ENCODE results near the gene STARD8. TPM values are rescaled to one million over a fixed set of nuclear protein-coding genes. Genes with fewer than 3 reads are reported as not detected.
A peak's percentile ranks its signal among the peaks of the same experiment; 100 is the strongest.

Gene STARD8
- total and polyA plus RNA-seq, 2 donors (not counting 3 experiments of a cell fraction or from before 2014, with no cell fraction given): 6.8 to 14.8 TPM

- H3K9ac ChIP-seq (replicated peaks; ENCODE audit: extremely low read depth, insufficient read depth, low read length): no peak overlapping the region
- intact Hi-C loops (cut with micrococcal nuclease): no loop called here
- ChIA-PET POLR2A (no interaction called here), CTCF (interaction anchor here (1.0 kb wide), 1 partner anchor 38 kb away, joined by 3 read pairs; no protein-coding TSS in a partner anchor)
- no peaks in the 10 kb centered on the region for H3K27me3 ChIP-seq (ENCODE audit: control insufficient read depth in 2 of 2, insufficient read depth in 2 of 2, low read length in 2 of 2)
- H3K79me2 ChIP-seq (ENCODE audit: control insufficient read depth, insufficient read depth, low read length): no peaks in the 10 kb centered on the region
- dilution Hi-C loops (cut with MboI; ENCODE audit: extremely low pct_ligation_motif_present, low sequenced_read_pairs): no loop called here
- no TSS peak for BruUV-seq (replicated peaks)
- no peak overlapping the region for H3K4me2 ChIP-seq (ENCODE audit: insufficient read depth, low read length)
- H4K20me1 ChIP-seq (replicated peaks; ENCODE audit: control insufficient read depth, extremely low read depth, insufficient read depth, low read length): no peaks in the 10 kb centered on the region
- peak; percentile 77 for FAIRE-seq
- no peak overlapping the region for H3K4me3 ChIP-seq (replicated peaks in 1 of 3; ENCODE audit: insufficient read depth in 1 of 3, low read depth in 1 of 3, low read length in 3 of 3)
- H3K4me1 ChIP-seq (ENCODE audit: control insufficient read depth, extremely low read depth, insufficient read depth, low read length): peaks cover 10% of the 10 kb centered on the region
- DNase-seq (ENCODE audit: low read depth, low spot score): peak; percentile 42
- no peaks in the 10 kb centered on the region for H3K9me3 ChIP-seq (replicated peaks; ENCODE audit: control insufficient read depth, insufficient read depth, low read length)
- TF ChIP-seq CTCF (IDR thresholded peaks at IDR 0.05; ENCODE audit: extremely low read depth in 1 of 2, insufficient read depth in 1 of 2, low read depth in 1 of 2, low read length in 2 of 2) (no peak), MAX (IDR thresholded peaks at IDR 0.05; ENCODE audit: insufficient read depth, insufficient read length) (no peak), MYC (IDR thresholded peaks at IDR 0.05; ENCODE audit: low read depth, low read length) (no peak), POLR2A (IDR thresholded peaks at IDR 0.05; ENCODE audit: low read depth, low read length) (no peak), POLR2AphosphoS5 (IDR thresholded peaks at IDR 0.05; ENCODE audit: insufficient read depth, low read depth, low read length) (no peak), FOS (IDR thresholded peaks at IDR 0.05; ENCODE audit: borderline replicate concordance, insufficient read depth, low read length) (no peak), JUN (IDR thresholded peaks at IDR 0.05; ENCODE audit: borderline replicate concordance, insufficient read depth, insufficient read length, low read depth) (no peak), GATA2 (IDR thresholded peaks at IDR 0.05; ENCODE audit: insufficient read depth, insufficient read length, low read depth, low read length) (no peak), EZH2 (IDR thresholded peaks at IDR 0.05; ENCODE audit: borderline replicate concordance, low read depth, low read length, severe bottlenecking) (no peak)
- no peak overlapping the region for H3K27ac ChIP-seq (ENCODE audit: insufficient read depth, low read depth, low read length)
- H2AFZ ChIP-seq (ENCODE audit: low read depth, low read length): no peak overlapping the region
- H3K9me1 ChIP-seq (replicated peaks; ENCODE audit: control insufficient read depth, extremely low read depth, insufficient read depth, low read length): no peaks in the 10 kb centered on the region
- no peaks in the 10 kb centered on the region for H3K36me3 ChIP-seq (ENCODE audit: control insufficient read depth in 2 of 2, extremely low read depth in 1 of 2, insufficient read depth in 2 of 2, low read length in 2 of 2)
Observed at GRCh38 chrX:68672581-68673318, 25.3 kb downstream of the STARD8 start.
